SK-N-SH (cell line): ENCODE data around the gene RFX3. TPM values are rescaled to one million over a fixed set of nuclear protein-coding genes. Genes with fewer than 3 reads are reported as not detected.

Experiments
- CTCF ChIA-PET: fragments of 300-600, 350-600 bp; formaldehyde crosslinking; extraction: SDS; loops from one replicate; lab custom pipeline; 2021; lab: Yijun Ruan, JAX
- POLR2A ChIA-PET: fragments of 350-600 bp; sonication (Branson Sonifier 250); formaldehyde crosslinking; extraction: SDS; loops from one replicate; lab custom pipeline; 2020; ENCODE audit warnings: antibody characterized with exemption, inconsistent platforms; lab: Yijun Ruan, JAX
- DNase-seq: peaks from one replicate; pipeline ENCODE4 v3.0.0; 2012
- H2AFZ ChIP-seq: fragments of 200-600 bp; sonication (generic); 2 replicates; pipeline ENCODE4 v1.8.1; 2016; ENCODE audit warnings: antibody characterized with exemption, mild to moderate bottlenecking, low read depth
- H3F3A ChIP-seq: fragments of 200-600 bp; sonication (generic); replicated peaks from 2 replicates; pipeline ENCODE3; 2016; ENCODE audit warnings: antibody characterized with exemption, mild to moderate bottlenecking; ENCODE audit not compliant: insufficient read depth
- H3K27ac ChIP-seq, 2 experiments: fragments of 200-500 bp in 1 of 2; fragments of 200-600 bp in 1 of 2; sonication (Bioruptor generic) in 1 of 2; sonication (generic), shearing (Covaris generic) in 1 of 2; 2 replicates each; pipeline versions ENCODE4 v1.5.1 to v1.6.1; 2014 to 2016; ENCODE audit warnings: low read depth in 2 of 2, inconsistent platforms in 1 of 2, low read length in 1 of 2, mild to moderate bottlenecking in 1 of 2, mixed read lengths in 1 of 2
- H3K27me3 ChIP-seq: fragments of 200-600 bp; sonication (generic), shearing (Covaris generic); 2 replicates; pipeline ENCODE4 v1.6.1; 2016; ENCODE audit warnings: mixed run types; ENCODE audit not compliant: insufficient read depth
- H3K36me3 ChIP-seq, 2 experiments: fragments of 200-500 bp in 1 of 2; fragments of 200-600 bp in 1 of 2; sonication (Bioruptor generic) in 1 of 2; sonication (generic) in 1 of 2; replicated peaks in 1 of 2; 2 replicates each; pipeline versions ENCODE3 to v1.5.1; 2014 to 2016; ENCODE audit warnings: low read length in 1 of 2, mild to moderate bottlenecking in 1 of 2; ENCODE audit not compliant: insufficient read depth in 2 of 2, control insufficient read depth in 1 of 2
- H3K4me1 ChIP-seq, 2 experiments: fragments of 200-500 bp in 1 of 2; fragments of 200-600 bp in 1 of 2; sonication (Bioruptor generic) in 1 of 2; sonication (generic), shearing (Covaris generic) in 1 of 2; 2 replicates each; pipeline versions ENCODE4 v1.5.1 to v1.6.1; 2014 to 2016; ENCODE audit warnings: low read depth in 1 of 2, low read length in 1 of 2, mixed run types in 1 of 2; ENCODE audit not compliant: insufficient read depth in 2 of 2, control insufficient read depth in 1 of 2
- H3K4me2 ChIP-seq: fragments of 200-600 bp; sonication (generic), shearing (Covaris generic); 2 replicates; pipeline ENCODE4 v1.6.1; 2017; ENCODE audit warnings: mixed run types
- H3K4me3 ChIP-seq, 2 experiments: fragments of 200-500 bp in 1 of 2; fragments of 200-600 bp in 1 of 2; sonication (Bioruptor generic) in 1 of 2; sonication (generic), shearing (Covaris generic) in 1 of 2; 2 replicates each; pipeline versions ENCODE4 v1.5.1 to v1.8.1; 2014 to 2016; ENCODE audit warnings: low read depth in 2 of 2, inconsistent platforms in 1 of 2, low read length in 1 of 2, mild to moderate bottlenecking in 1 of 2, mixed read lengths in 1 of 2, moderate library complexity in 1 of 2
- H3K79me2 ChIP-seq: fragments of 200-600 bp; sonication (generic); 2 replicates; pipeline ENCODE4 v1.8.1; 2017; ENCODE audit warnings: mild to moderate bottlenecking; ENCODE audit not compliant: insufficient read depth
- H3K9ac ChIP-seq: fragments of 200-600 bp; sonication (generic); 2 replicates; pipeline ENCODE4 v1.6.1; 2017; ENCODE audit warnings: mixed run types
- H3K9me2 ChIP-seq: fragments of 200-600 bp; sonication (generic); 2 replicates; pipeline ENCODE4 v1.6.1; 2017; ENCODE audit warnings: mixed run types
- H3K9me3 ChIP-seq: fragments of 200-600 bp; sonication (generic); 2 replicates; pipeline ENCODE4 v1.6.1; 2017; ENCODE audit warnings: mixed run types, mild to moderate bottlenecking, moderate library complexity
- H4K20me1 ChIP-seq: fragments of 200-600 bp; sonication (generic); 2 replicates; pipeline ENCODE4 v1.6.1; 2017; ENCODE audit warnings: mild to moderate bottlenecking, mixed run types; ENCODE audit not compliant: insufficient read depth
- FOSL2 ChIP-seq: IDR thresholded peaks from 2 replicates; pipeline ENCODE4 v1.4.0; 2012; ENCODE audit warnings: low read depth, mild to moderate bottlenecking, moderate library complexity, borderline replicate concordance
- GABPA ChIP-seq: IDR thresholded peaks from 2 replicates; pipeline ENCODE4 v1.4.0; 2012; ENCODE audit warnings: low read depth, mild to moderate bottlenecking
- MAX ChIP-seq: IDR thresholded peaks from 2 replicates; pipeline ENCODE4 v1.4.0; 2012; ENCODE audit warnings: low read depth
- NFIC ChIP-seq: IDR thresholded peaks from 2 replicates; pipeline ENCODE4 v1.4.0; 2012; ENCODE audit warnings: borderline replicate concordance
- NRF1 ChIP-seq: IDR thresholded peaks from 2 replicates; pipeline ENCODE4 v1.6.1; 2012; ENCODE audit warnings: low read depth, mild to moderate bottlenecking, low read length
- REST ChIP-seq: IDR thresholded peaks from 2 replicates; pipeline ENCODE4 v1.6.1; 2012; ENCODE audit warnings: mild to moderate bottlenecking, low read depth, low read length, moderate library complexity
- RXRA ChIP-seq: IDR thresholded peaks from 2 replicates; pipeline ENCODE4 v1.4.0; 2012; ENCODE audit warnings: low read depth, mild to moderate bottlenecking, borderline replicate concordance
- SIN3A ChIP-seq: IDR thresholded peaks from 2 replicates; pipeline ENCODE4 v1.6.1; 2012; ENCODE audit warnings: low read depth, mild to moderate bottlenecking, low read length, moderate library complexity, borderline replicate concordance
- TAF1 ChIP-seq: IDR thresholded peaks from 2 replicates; pipeline ENCODE4 v1.6.1; 2012; ENCODE audit warnings: low read depth, mild to moderate bottlenecking, low read length, moderate library complexity, borderline replicate concordance
- TCF12 ChIP-seq: IDR thresholded peaks from 2 replicates; pipeline ENCODE4 v1.4.0; 2012
- YY1 ChIP-seq: IDR thresholded peaks from 2 replicates; pipeline ENCODE4 v1.4.0; 2012; ENCODE audit warnings: low read depth, mild to moderate bottlenecking
- WGBS: methylation state at CpG from one replicate; pipeline ENCODE4 v1.1.6; 2017; ENCODE audit warnings: low lambda C conversion rate; 5-methylcytosine and 5-hydroxymethylcytosine counted together
- polyA plus RNA-seq, 3 experiments: library from polyadenylated mRNA; depleted of rRNA; stranded (reverse); fragments of >200 nt; gene quantifications; 2 replicates each; pipeline ENCODE4 v1.2.3, GENCODE V29; 2012
- TF ChIP-seq, protein P1 (sequence below): IDR thresholded peaks from 2 replicates; pipeline ENCODE4; 2012

RFX3 gene
- polyA plus RNA-seq, 1 of the 3 experiments (the other 2 are of a cell fraction): 1.7 TPM

DNA sequence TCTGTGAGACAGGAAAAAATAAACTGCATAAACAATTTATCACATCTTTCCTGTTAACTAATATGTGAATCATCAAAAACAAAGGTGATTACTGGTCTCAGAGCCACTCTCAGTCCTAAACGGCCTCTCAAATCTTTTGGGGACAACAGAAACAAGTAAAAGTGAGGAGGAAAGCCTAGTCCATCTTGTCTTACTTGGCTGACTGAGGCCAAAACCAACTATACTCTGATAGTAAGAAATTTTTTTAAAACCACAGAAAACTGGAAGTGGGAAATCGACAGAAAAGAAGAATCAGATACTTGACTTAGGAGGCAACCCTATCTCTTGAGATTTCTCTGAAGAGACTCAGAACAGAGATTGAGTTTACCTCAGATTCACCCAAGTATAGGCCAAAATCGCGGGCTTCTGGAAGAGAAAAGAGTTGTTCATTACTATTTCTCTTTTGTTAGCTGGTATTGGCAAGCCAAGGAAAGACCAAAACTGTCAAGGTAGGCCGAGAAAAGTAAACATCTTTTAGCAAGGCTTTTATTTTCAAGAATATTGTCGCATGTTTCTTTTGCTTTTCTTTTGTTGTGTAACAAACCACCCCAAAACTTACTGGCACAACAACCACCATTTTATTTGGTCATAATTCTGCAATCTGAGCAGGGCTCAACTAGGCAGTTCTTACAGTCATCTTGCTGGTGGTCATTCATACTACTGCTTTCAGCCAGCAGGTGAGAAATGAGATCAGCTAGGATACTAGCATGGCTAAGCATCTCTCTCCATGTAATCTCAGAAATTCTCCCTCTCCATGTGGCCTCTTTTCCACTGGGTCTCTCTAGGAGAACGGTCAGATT lies 46.1 kb downstream of the RFX3 start (continued):
- TF ChIP-seq REST: no peak
- no peak for TF ChIP-seq RXRA
- TF ChIP-seq TCF12: no peak

- WGBS: 94% methylated on average over 1 of the region's 1 CpG
- no peak for DNase-seq
- H3K79me2 ChIP-seq: no peaks in the 10 kb centered on the region
- peaks cover 6 to 14% of the 10 kb centered on the region in 2 experiments for H3K36me3 ChIP-seq
- H3K9me2 ChIP-seq: no peaks in the 10 kb centered on the region
- no peak overlapping the region for H3K9ac ChIP-seq
- H3K9me3 ChIP-seq: peaks cover 8% of the 10 kb centered on the region; the same call in 1 of the 2 replicates
- POLR2A ChIA-PET: no interaction called here
- H3K4me2 ChIP-seq: no peak overlapping the region
- H2AFZ ChIP-seq: no peak overlapping the region
- H3K4me3 ChIP-seq: no peak overlapping the region
- H3K27ac ChIP-seq: no peak overlapping the region
- no peaks in the 10 kb centered on the region for H3K27me3 ChIP-seq
- TF ChIP-seq, protein P1, sequence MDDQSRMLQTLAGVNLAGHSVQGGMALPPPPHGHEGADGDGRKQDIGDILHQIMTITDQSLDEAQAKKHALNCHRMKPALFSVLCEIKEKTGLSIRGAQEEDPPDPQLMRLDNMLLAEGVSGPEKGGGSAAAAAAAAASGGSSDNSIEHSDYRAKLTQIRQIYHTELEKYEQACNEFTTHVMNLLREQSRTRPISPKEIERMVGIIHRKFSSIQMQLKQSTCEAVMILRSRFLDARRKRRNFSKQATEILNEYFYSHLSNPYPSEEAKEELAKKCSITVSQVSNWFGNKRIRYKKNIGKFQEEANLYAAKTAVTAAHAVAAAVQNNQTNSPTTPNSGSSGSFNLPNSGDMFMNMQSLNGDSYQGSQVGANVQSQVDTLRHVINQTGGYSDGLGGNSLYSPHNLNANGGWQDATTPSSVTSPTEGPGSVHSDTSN: no peak
- TF ChIP-seq MAX (no peak), FOSL2 (no peak), NFIC (no peak), YY1 (no peak), SIN3A (no peak), GABPA (no peak), NRF1 (no peak), TAF1 (no peak)
- no peaks in the 10 kb centered on the region for H4K20me1 ChIP-seq
- H3K4me1 ChIP-seq: no peaks in the 10 kb centered on the region; a peak in 1 of 4 replicates
- peaks cover 3% of the 10 kb centered on the region for H3F3A ChIP-seq
- CTCF ChIA-PET: no interaction called here
Observed at GRCh38 chr9:3478549-3478953, 47.2 kb downstream of the RFX3 start.
